H1 (cell line): Measurements from ENCODE around the gene UBE2G2. TPM values are rescaled to one million over a fixed set of nuclear protein-coding genes. Genes with fewer than 3 reads are reported as not detected.

ENCODE experiments used
- CTCF ChIA-PET: fragments of 300-600 bp; sonication (Branson Sonifier 250); formaldehyde crosslinking; loops from one replicate; lab custom pipeline; 2021; ENCODE audit not compliant: partially characterized antibody; lab: Charles Lee
- POLR2A ChIA-PET: fragments of 300-600 bp; sonication (Branson Sonifier 250); formaldehyde crosslinking; loops from one replicate; lab custom pipeline; 2021; ENCODE audit warnings: inconsistent platforms; ENCODE audit not compliant: partially characterized antibody; lab: Charles Lee
- DNase-seq, 2 experiments: peaks; one replicate each; pipeline versions ENCODE4 v3.0.0 to v3.0.0-alpha.2; 2010 to 2022; ENCODE audit warnings: low spot score in 2 of 2, low read depth in 1 of 2, mixed read lengths in 1 of 2
- FAIRE-seq: peaks from 2 replicates; lab custom pipeline; 2011; peaks lifted over from hg19 to GRCh38; lab: Jason Lieb, UNC
- H2AFZ ChIP-seq: 2 replicates; pipeline ENCODE4 v1.8.1; 2012; ENCODE audit warnings: low read length, inconsistent platforms
- H2AK5ac ChIP-seq: 2 replicates; pipeline ENCODE4 v1.6.1; 2013; ENCODE audit warnings: low read depth, low read length
- H2BK120ac ChIP-seq: replicated peaks from 2 replicates; pipeline ENCODE3; 2013; ENCODE audit warnings: low read depth, low read length, inconsistent platforms
- H2BK12ac ChIP-seq: 2 replicates; pipeline ENCODE4 v1.6.1; 2013; ENCODE audit warnings: low read depth, low read length
- H2BK15ac ChIP-seq: 2 replicates; pipeline ENCODE4 v1.6.1; 2013; ENCODE audit warnings: low read length
- H2BK20ac ChIP-seq: 2 replicates; pipeline ENCODE4 v1.6.1; 2013; ENCODE audit warnings: low read length
- H2BK5ac ChIP-seq: 2 replicates; pipeline ENCODE4 v1.6.1; 2013; ENCODE audit warnings: low read depth, low read length
- H3K14ac ChIP-seq: 2 replicates; pipeline ENCODE4 v1.6.1; 2013; ENCODE audit warnings: inconsistent platforms; ENCODE audit not compliant: insufficient read length
- H3K18ac ChIP-seq: 2 replicates; pipeline ENCODE4 v1.6.1; 2013; ENCODE audit warnings: low read length; ENCODE audit errors: extremely low read depth
- H3K23ac ChIP-seq: 2 replicates; pipeline ENCODE4 v1.6.1; 2013; ENCODE audit warnings: inconsistent platforms; ENCODE audit not compliant: insufficient read length
- H3K23me2 ChIP-seq: 2 replicates; pipeline ENCODE4 v1.6.1; 2013; ENCODE audit warnings: low read depth, low read length
- H3K27ac ChIP-seq: 2 replicates; pipeline ENCODE4 v1.6.1; 2011; ENCODE audit warnings: low read depth, low read length, inconsistent platforms
- H3K27me3 ChIP-seq, 4 experiments: replicated peaks in 1 of 4; 1 replicate in 1 of 4; 2 replicates in 3 of 4; pipeline versions ENCODE4 v1.6.1 to v1.8.1; 2011 to 2013; ENCODE audit warnings: low read length in 3 of 4, mild to moderate bottlenecking in 3 of 4, inconsistent platforms in 2 of 4, mixed read lengths in 2 of 4, moderate library complexity in 1 of 4; ENCODE audit not compliant: control insufficient read depth in 3 of 4, insufficient read depth in 3 of 4; ENCODE audit errors: extremely low read depth in 1 of 4
- H3K36me3 ChIP-seq, 4 experiments: 2 replicates each; pipeline versions ENCODE4 v1.6.1 to v1.8.1; 2011 to 2013; ENCODE audit warnings: mild to moderate bottlenecking in 4 of 4, low read length in 3 of 4, moderate library complexity in 2 of 4, control low read depth in 1 of 4, inconsistent platforms in 1 of 4; ENCODE audit not compliant: insufficient read depth in 4 of 4, control insufficient read depth in 2 of 4
- H3K4ac ChIP-seq: replicated peaks from 2 replicates; pipeline ENCODE3; 2013; ENCODE audit warnings: low read length, low read depth, mixed read lengths, inconsistent platforms; ENCODE audit not compliant: insufficient read length
- H3K4me1 ChIP-seq, 4 experiments: replicated peaks in 1 of 4; 1 replicate in 1 of 4; 2 replicates in 3 of 4; pipeline versions ENCODE4 v1.6.1 to v1.8.1; 2011 to 2013; ENCODE audit warnings: low read length in 3 of 4, inconsistent platforms in 2 of 4, mixed read lengths in 1 of 4; ENCODE audit not compliant: insufficient read depth in 4 of 4, control insufficient read depth in 3 of 4
- H3K4me2 ChIP-seq, 2 experiments: 2 replicates each; pipeline versions ENCODE4 v1.6.1 to v1.8.1; 2011 to 2013; ENCODE audit warnings: low read depth in 2 of 2, low read length in 2 of 2, control low read depth in 1 of 2, inconsistent platforms in 1 of 2, mild to moderate bottlenecking in 1 of 2; ENCODE audit not compliant: insufficient read depth in 1 of 2
- H3K4me3 ChIP-seq, 4 experiments: fragments of 200-600, 300-600 bp in 1 of 4; sonication (generic), shearing (Covaris generic), sonication (Bioruptor Twin) in 1 of 4; 2 replicates each; pipeline versions ENCODE4 v1.5.1 to v1.8.1; 2011 to 2016; ENCODE audit warnings: low read length in 4 of 4, low read depth in 3 of 4, control low read depth in 2 of 4, inconsistent platforms in 2 of 4, mild to moderate bottlenecking in 2 of 4, mixed read lengths in 1 of 4, moderate library complexity in 1 of 4; ENCODE audit not compliant: insufficient read depth in 2 of 4; ENCODE audit errors: extremely low read depth in 1 of 4
- H3K56ac ChIP-seq: replicated peaks from 2 replicates; pipeline ENCODE3; 2013; ENCODE audit warnings: low read depth, mild to moderate bottlenecking, mixed read lengths, low read length, inconsistent platforms; ENCODE audit not compliant: insufficient read length
- H3K79me1 ChIP-seq: 2 replicates; pipeline ENCODE4 v1.6.1; 2013; ENCODE audit warnings: low read depth, low read length, control low read depth
- H3K79me2 ChIP-seq, 2 experiments: 2 replicates each; pipeline versions ENCODE4 v1.6.1 to v1.8.1; 2012 to 2013; ENCODE audit warnings: low read length in 2 of 2, mild to moderate bottlenecking in 2 of 2, inconsistent platforms in 1 of 2; ENCODE audit not compliant: insufficient read depth in 2 of 2, control insufficient read depth in 1 of 2
- H3K9ac ChIP-seq, 4 experiments: replicated peaks in 1 of 4; 1 replicate in 1 of 4; 2 replicates in 3 of 4; pipeline versions ENCODE4 v1.6.1 to v1.8.1; 2011 to 2013; ENCODE audit warnings: low read depth in 3 of 4, low read length in 3 of 4, control low read depth in 2 of 4, mild to moderate bottlenecking in 2 of 4, moderate library complexity in 2 of 4, inconsistent platforms in 1 of 4; ENCODE audit errors: extremely low read depth in 1 of 4
- H3K9me3 ChIP-seq, 2 experiments: 2 replicates each; pipeline versions ENCODE4 v1.6.1 to v1.8.1; 2012 to 2013; ENCODE audit warnings: mild to moderate bottlenecking in 2 of 2, moderate library complexity in 2 of 2, control low read depth in 1 of 2, inconsistent platforms in 1 of 2, low read depth in 1 of 2, low read length in 1 of 2, mixed read lengths in 1 of 2; ENCODE audit not compliant: insufficient read depth in 2 of 2
- H4K20me1 ChIP-seq, 2 experiments: replicated peaks in 1 of 2; 2 replicates each; pipeline versions ENCODE3 to v1.8.1; 2011 to 2013; ENCODE audit warnings: inconsistent platforms in 2 of 2, low read length in 2 of 2, mild to moderate bottlenecking in 1 of 2; ENCODE audit not compliant: insufficient read depth in 2 of 2, control insufficient read depth in 1 of 2
- H4K5ac ChIP-seq: 2 replicates; pipeline ENCODE4 v1.6.1; 2013; ENCODE audit warnings: low read length, low read depth, mixed read lengths, inconsistent platforms; ENCODE audit not compliant: insufficient read length
- H4K8ac ChIP-seq: 2 replicates; pipeline ENCODE4 v1.8.0; 2013; ENCODE audit warnings: mild to moderate bottlenecking, moderate library complexity, low read length, inconsistent platforms; ENCODE audit not compliant: insufficient read depth; ENCODE audit errors: extremely low read depth
- H4K91ac ChIP-seq: replicated peaks from 2 replicates; pipeline ENCODE3; 2013; ENCODE audit warnings: low read length, mixed read lengths, inconsistent platforms; ENCODE audit not compliant: insufficient read length
- CTCF ChIP-seq, 3 experiments: IDR thresholded peaks; 1 replicate in 2 of 3; 2 replicates in 1 of 3; pipeline versions ENCODE4 v1.5.1 to v1.6.1; 2011; ENCODE audit warnings: low read length in 3 of 3, mild to moderate bottlenecking in 3 of 3, inconsistent platforms in 2 of 3, low read depth in 1 of 3, moderate library complexity in 1 of 3; ENCODE audit not compliant: insufficient read depth in 1 of 3; ENCODE audit errors: control extremely low read depth in 1 of 3
- GTF2F1 ChIP-seq: IDR thresholded peaks from 2 replicates; pipeline ENCODE4 v1.6.1; 2012; ENCODE audit warnings: low read depth, low read length, improper control_type of control experiment, borderline replicate concordance
- RAD21 ChIP-seq, 2 experiments: IDR thresholded peaks in 1 of 2; conservative IDR thresholded peaks in 1 of 2; 2 replicates each; pipeline ENCODE4 v1.6.1; 2011; ENCODE audit warnings: low read depth in 2 of 2, low read length in 2 of 2, improper control_type of control experiment in 1 of 2, inconsistent platforms in 1 of 2, mild to moderate bottlenecking in 1 of 2, moderate library complexity in 1 of 2
- WGBS, 2 experiments: shearing (Covaris generic) in 1 of 2; methylation state at CpG; one replicate each; pipeline versions ENCODE4 v1.1.6 to v1.1.7; 2013 to 2015; ENCODE audit warnings: low lambda C conversion rate in 2 of 2, mixed read lengths in 2 of 2, inconsistent platforms in 1 of 2, low coverage in 1 of 2, missing lambda C conversion rate in 1 of 2; ENCODE audit not compliant: insufficient replicate concordance in 2 of 2, insufficient coverage in 1 of 2, insufficient read length in 1 of 2; ENCODE audit errors: extremely low coverage in 1 of 2, missing lambda C conversion rate in 1 of 2; 5-methylcytosine and 5-hydroxymethylcytosine counted together
- polyA plus RNA-seq, 7 experiments: library from polyadenylated mRNA; depleted of rRNA in 3 of 7; stranded (reverse) in 5 of 7; unstranded in 2 of 7; fragments of >200 nt in 5 of 7; fragments of 200-250 nt in 2 of 7; gene quantifications; 1 replicate in 5 of 7; 2 replicates in 1 of 7; 4 replicates in 1 of 7; pipeline versions ENCODE4 v1.2.1 to v1.2.3, GENCODE V29; 2011 to 2013; ENCODE audit warnings: missing spikeins in 2 of 7, mixed read lengths in 2 of 7
- total RNA-seq: library from RNA; stranded (reverse); fragmentation: NEBNext Ultra II Directional; extraction: Animal tissue kit (Norgen Biotek cat#: 25700); gene quantifications from 2 replicates; pipeline ENCODE4 v1.2.1, GENCODE V29; 2021

The UBE2G2 gene
- total and polyA plus RNA-seq, 2 of the 8 experiments (the other 6 are each of a cell fraction or from before 2014, with no cell fraction given) = 96.3 to 101 TPM

GRCh38 chr21:44800103-44800502 is 1.5 kb downstream of the UBE2G2 start:
- Histone ChIP-seq H4K20me1 (peaks cover 11 to 15% of the 10 kb centered on the region in 2 experiments), H4K5ac (no peak overlapping the region), H3K18ac (no peak overlapping the region), H3K4me1 (peaks cover 0 to 12% (median 1%) of the 10 kb centered on the region in 4 experiments; a peak in 3 of 7 replicates), H3K79me2 (peaks cover 18 to 61% of the 10 kb centered on the region in 2 experiments), H2AFZ (no peak overlapping the region), H2BK20ac (no peak overlapping the region), H2BK120ac (no peak overlapping the region), H4K8ac (no peak overlapping the region), H3K4me2 (peak overlapping the region; percentile 81 to 88; a peak in 3 of 4 replicates), H2BK15ac (no peak overlapping the region), H3K23me2 (peaks cover 5% of the 10 kb centered on the region), H3K27me3 (no peaks in the 10 kb centered on the region), H3K9ac (no peak overlapping the region), H3K79me1 (peaks cover under 1% of the 10 kb centered on the region; the same call in 1 of the 2 replicates), H2BK5ac (no peak overlapping the region), H3K14ac (no peak overlapping the region), H3K27ac (no peak overlapping the region), H3K36me3 (peaks cover 0 to 26% (median 13%) of the 10 kb centered on the region in 4 experiments; a peak in 6 of 8 replicates), H4K91ac (no peak overlapping the region), H2BK12ac (no peak overlapping the region), H3K9me3 (no peaks in the 10 kb centered on the region), H3K4me3 (peak overlapping the region; percentile 59 to 93 (median 80); a peak in 6 of 8 replicates), H3K56ac (no peak overlapping the region), H3K23ac (no peak overlapping the region)
- DNase-seq (no peak), FAIRE-seq (no peak)
- ChIA-PET CTCF (interaction anchor here (0.8 to 2.5 kb wide), 20 partner anchors 9 to 320 kb away, joined by 3 to 8 read pairs (median 4); partner anchors contain the start of gene PTTG1IP), POLR2A (interaction anchor here (1.0 to 8.0 kb wide), 8 partner anchors 10 to 307 kb away, joined by 3 to 72 read pairs (median 4); partner anchors contain the start of gene PTTG1IP)
- 65% methylated on average over 12 of the region's 12 CpGs; no CpG with 5 or more reads in 1 of the 2 experiments for WGBS, 2 experiments
- TF ChIP-seq RAD21 (IDR thresholded peaks at IDR 0.05 in 1 of 2, conservative IDR thresholded peaks at IDR 0.05 in 1 of 2; ENCODE audit: low read depth in 2 of 2, low read length in 2 of 2) (peak; percentile 26 to 48; a peak in 3 of 4 replicates), GTF2F1 (no peak), CTCF (IDR thresholded peaks at IDR 0.05; ENCODE audit: control extremely low read depth in 1 of 3, insufficient read depth in 1 of 3, low read depth in 1 of 3, low read length in 3 of 3) (peak; percentile 22 to 43 (median 41))
- TF ChIP-seq, all 59 proteins: peak for 2
- Histone ChIP-seq H3K4ac (no peak overlapping the region), H2AK5ac (no peak overlapping the region)
